Activated B cell treated with CpG ODN at 0.5 μM for 24 hours (primary cell): ENCODE measurements around the gene PHKA2. TPM values are rescaled to one million over a fixed set of nuclear protein-coding genes. Genes with fewer than 3 reads are reported as not detected.

Experiments used
- ATAC-seq: fragments of 200-7000 bp; cut with Tn5 transposase; one replicate; pipeline ENCODE4 v1.10.0; 2021; ENCODE audit warnings: low read depth, mild to moderate bottlenecking, moderate library complexity
- CTCF ChIA-PET: fragments of 350-600 bp; sonication (Branson Sonifier 250); formaldehyde crosslinking; loops from one replicate; lab custom pipeline; 2021; ENCODE audit warnings: antibody characterized with exemption; lab: Charles Lee
- POLR2A ChIA-PET: fragments of 350-600 bp; sonication (Branson Sonifier 250); formaldehyde crosslinking; loops from one replicate; lab custom pipeline; 2021; ENCODE audit warnings: antibody characterized with exemption; lab: Charles Lee
- DNase-seq: peaks from one replicate; pipeline ENCODE4 v3.0.0; 2022
- H3K27ac Mint-ChIP-seq: one replicate; pipeline ENCODE4 v1.8.0; 2020; ENCODE audit warnings: mixed read lengths
- H3K27me3 Mint-ChIP-seq: one replicate; pipeline ENCODE4 v1.8.0; 2021; ENCODE audit warnings: mixed read lengths
- H3K36me3 Mint-ChIP-seq: one replicate; pipeline ENCODE4 v1.8.0; 2021; ENCODE audit warnings: low read depth, mixed read lengths
- H3K4me1 Mint-ChIP-seq: one replicate; pipeline ENCODE4 v1.8.0; 2021; ENCODE audit warnings: mixed read lengths
- H3K4me3 Mint-ChIP-seq: one replicate; pipeline ENCODE4 v1.8.0; 2020; ENCODE audit warnings: mild to moderate bottlenecking, mixed read lengths
- H3K9me3 Mint-ChIP-seq: one replicate; pipeline ENCODE4 v1.8.0; 2020; ENCODE audit warnings: mixed read lengths
- intact Hi-C: fragments of 100-400 bp; cut with micrococcal nuclease; formaldehyde crosslinking; loops from one replicate; pipeline ENCODE4 v1.15.1; 2024
- total RNA-seq: library from RNA; stranded (reverse); gene quantifications from 2 replicates; pipeline ENCODE4 v1.2.3, GENCODE V29; 2022
- TF ChIP-seq, protein P1 (sequence below): fragments of 200-600 bp; IDR thresholded peaks from one replicate; pipeline ENCODE4 v1.8.0; 2022; ENCODE audit warnings: antibody characterized with exemption, mild to moderate bottlenecking

PHKA2 gene
- total RNA-seq, 1 donor from 2014 or later = 41.9 TPM

- H3K4me3 Mint-ChIP-seq = no peak overlapping the region
- POLR2A ChIA-PET = no interaction called here
- no peaks in the 10 kb centered on the region for H3K27me3 Mint-ChIP-seq
- CTCF ChIA-PET = no interaction called here
- H3K27ac Mint-ChIP-seq = no peak overlapping the region
- TF ChIP-seq, protein P1, sequence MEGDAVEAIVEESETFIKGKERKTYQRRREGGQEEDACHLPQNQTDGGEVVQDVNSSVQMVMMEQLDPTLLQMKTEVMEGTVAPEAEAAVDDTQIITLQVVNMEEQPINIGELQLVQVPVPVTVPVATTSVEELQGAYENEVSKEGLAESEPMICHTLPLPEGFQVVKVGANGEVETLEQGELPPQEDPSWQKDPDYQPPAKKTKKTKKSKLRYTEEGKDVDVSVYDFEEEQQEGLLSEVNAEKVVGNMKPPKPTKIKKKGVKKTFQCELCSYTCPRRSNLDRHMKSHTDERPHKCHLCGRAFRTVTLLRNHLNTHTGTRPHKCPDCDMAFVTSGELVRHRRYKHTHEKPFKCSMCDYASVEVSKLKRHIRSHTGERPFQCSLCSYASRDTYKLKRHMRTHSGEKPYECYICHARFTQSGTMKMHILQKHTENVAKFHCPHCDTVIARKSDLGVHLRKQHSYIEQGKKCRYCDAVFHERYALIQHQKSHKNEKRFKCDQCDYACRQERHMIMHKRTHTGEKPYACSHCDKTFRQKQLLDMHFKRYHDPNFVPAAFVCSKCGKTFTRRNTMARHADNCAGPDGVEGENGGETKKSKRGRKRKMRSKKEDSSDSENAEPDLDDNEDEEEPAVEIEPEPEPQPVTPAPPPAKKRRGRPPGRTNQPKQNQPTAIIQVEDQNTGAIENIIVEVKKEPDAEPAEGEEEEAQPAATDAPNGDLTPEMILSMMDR = no peak
- H3K4me1 Mint-ChIP-seq = no peaks in the 10 kb centered on the region
- no peaks in the 10 kb centered on the region for H3K9me3 Mint-ChIP-seq
- DNase-seq = no peak
- no peak for ATAC-seq
- intact Hi-C loops = no loop called here
- H3K36me3 Mint-ChIP-seq = no peaks in the 10 kb centered on the region
These were observed 109.2 kb downstream of the PHKA2 start for GRCh38 chrX:18874560-18875255.

DNA sequence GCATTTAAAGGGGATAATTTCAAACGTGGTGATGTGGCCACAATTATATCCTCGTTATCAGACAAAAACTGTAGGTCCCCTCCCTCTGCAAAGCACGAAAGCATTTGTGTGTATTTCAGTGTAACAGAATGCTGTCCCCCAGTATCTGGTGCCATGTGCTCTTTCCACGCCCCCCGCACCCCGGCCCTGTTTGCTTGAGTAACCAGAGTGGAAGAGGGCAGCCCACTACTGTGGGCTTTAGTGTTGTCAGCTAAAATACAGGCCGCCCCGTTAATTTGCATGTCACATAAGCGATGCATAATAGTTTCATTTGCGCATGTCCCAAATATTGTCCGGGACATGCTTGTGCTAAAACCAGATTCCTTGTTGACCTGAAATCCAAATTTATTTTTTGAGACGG, 110.1 kb downstream of the PHKA2 start:
- intact Hi-C loops = no loop called here
- Mint-ChIP-seq H3K27ac (no peak overlapping the region), H3K4me1 (no peaks in the 10 kb centered on the region), H3K36me3 (no peaks in the 10 kb centered on the region), H3K4me3 (no peak overlapping the region), H3K9me3 (no peaks in the 10 kb centered on the region), H3K27me3 (no peaks in the 10 kb centered on the region)
- POLR2A ChIA-PET = no interaction called here
- TF ChIP-seq, protein P1 = no peak
- ATAC-seq = no peak
- no peak for DNase-seq
- CTCF ChIA-PET = no interaction called here

DNA sequence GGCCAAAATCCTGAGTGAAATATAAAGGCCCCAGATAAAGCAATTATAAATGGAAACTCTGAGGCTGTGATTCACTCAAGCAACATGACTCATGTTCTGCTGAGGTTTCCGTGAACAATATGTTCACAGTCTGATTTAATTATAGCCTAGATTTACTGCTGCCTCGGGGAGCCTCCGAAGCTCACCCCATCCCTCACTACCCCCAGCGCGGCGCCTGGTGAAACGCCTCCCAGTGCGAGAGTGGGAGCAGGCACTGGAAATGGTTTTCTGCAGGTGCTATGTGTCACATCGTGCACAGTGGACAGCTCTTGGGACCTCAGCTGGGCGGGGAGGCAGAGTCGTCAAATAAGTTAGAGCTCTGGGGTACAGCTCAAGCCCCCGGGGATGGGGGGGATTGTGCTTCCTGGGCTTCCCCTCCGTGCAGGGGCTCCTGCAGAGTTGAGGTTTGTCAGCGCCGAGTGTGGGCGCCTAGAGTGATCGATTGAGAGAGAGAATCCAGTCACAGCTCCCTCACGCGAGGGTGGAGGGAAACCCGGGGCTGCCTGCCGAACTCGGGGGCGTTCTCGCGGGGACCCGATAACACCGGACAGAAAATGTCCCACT, 110.6 kb downstream of the PHKA2 start:
- H3K27ac Mint-ChIP-seq = no peak overlapping the region
- DNase-seq (no peak), ATAC-seq (no peak)
- CTCF ChIA-PET = no interaction called here
- no peaks in the 10 kb centered on the region for H3K36me3 Mint-ChIP-seq
- TF ChIP-seq, protein P1 = no peak
- no peaks in the 10 kb centered on the region for H3K9me3 Mint-ChIP-seq
- no peak overlapping the region for H3K4me3 Mint-ChIP-seq
- POLR2A ChIA-PET = no interaction called here
- intact Hi-C loops = no loop called here
- H3K27me3 Mint-ChIP-seq = no peaks in the 10 kb centered on the region
- H3K4me1 Mint-ChIP-seq = no peaks in the 10 kb centered on the region

DNA sequence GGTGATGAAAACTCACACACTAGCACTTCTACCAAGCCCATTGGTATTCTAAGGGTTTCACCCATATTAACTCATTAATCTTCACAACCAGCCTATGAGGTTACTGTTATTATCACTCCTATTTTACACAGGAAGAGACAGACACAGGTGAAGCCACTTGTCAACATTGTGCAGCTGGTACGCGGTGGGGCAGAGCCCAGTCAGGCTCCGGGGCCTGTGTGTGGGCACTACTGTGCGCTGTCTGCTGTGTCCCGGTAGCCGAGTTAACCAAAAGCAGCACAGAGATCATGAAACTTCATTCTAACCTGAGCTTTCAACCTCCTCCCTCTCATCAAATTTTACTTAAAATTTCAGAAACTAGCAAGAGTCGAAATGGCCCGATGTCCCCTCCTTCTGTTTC, 111.3 kb downstream of the PHKA2 start:
- DNase-seq (no peak), ATAC-seq (no peak)
- Mint-ChIP-seq H3K4me3 (no peak overlapping the region), H3K4me1 (no peaks in the 10 kb centered on the region), H3K9me3 (no peaks in the 10 kb centered on the region), H3K36me3 (no peaks in the 10 kb centered on the region), H3K27me3 (no peaks in the 10 kb centered on the region), H3K27ac (no peak overlapping the region)
- CTCF ChIA-PET = no interaction called here
- TF ChIP-seq, protein P1 = no peak
- POLR2A ChIA-PET = no interaction called here
- intact Hi-C loops = no loop called here

DNA sequence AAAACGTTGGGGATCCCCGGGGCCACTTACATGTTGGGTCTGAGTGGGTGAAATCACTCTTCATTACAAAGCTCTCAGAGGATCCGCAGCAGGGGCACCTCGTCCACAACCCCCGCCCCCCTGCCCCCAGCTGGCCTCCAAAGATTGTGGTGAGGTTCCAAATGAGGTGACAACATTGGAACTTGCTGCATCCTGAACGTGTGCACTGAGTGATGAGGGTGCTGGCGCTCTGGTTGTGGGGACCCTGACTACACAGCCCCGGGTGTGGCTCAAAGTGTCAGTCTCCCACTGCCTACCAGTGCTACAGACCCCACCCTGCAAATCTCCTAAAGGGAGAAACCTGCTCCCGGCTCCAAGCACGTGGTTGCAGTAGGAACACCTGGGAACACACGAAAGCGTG, 111.9 kb downstream of the PHKA2 start:
- Mint-ChIP-seq H3K4me3 (no peak overlapping the region), H3K27ac (no peak overlapping the region), H3K4me1 (no peaks in the 10 kb centered on the region), H3K27me3 (no peaks in the 10 kb centered on the region), H3K36me3 (no peaks in the 10 kb centered on the region), H3K9me3 (no peaks in the 10 kb centered on the region)
- CTCF ChIA-PET = no interaction called here
- TF ChIP-seq, protein P1 = no peak
- intact Hi-C loops = no loop called here
- POLR2A ChIA-PET = no interaction called here
- ATAC-seq (no peak), DNase-seq (no peak)
